Breast epithelium (tissue), 3 donors: ENCODE data around the gene COBLL1.

Experiments used
- CTCF ChIP-seq, 3 donors: fragments of 450-650 bp; IDR thresholded peaks; one replicate each; pipeline ENCODE4 v1.5.1; 2016 to 2017; ENCODE audit warnings: antibody characterized with exemption in 3 of 3, mild to moderate bottlenecking in 3 of 3, moderate library complexity in 3 of 3
- POLR2A ChIP-seq: fragments of 450-650 bp; IDR thresholded peaks from one replicate; pipeline ENCODE4 v1.6.1; 2016; ENCODE audit warnings: antibody characterized with exemption, mild to moderate bottlenecking, moderate library complexity
- POLR2AphosphoS5 ChIP-seq, 3 donors: sonication (generic); formaldehyde crosslinking; IDR thresholded peaks; one replicate each; pipeline ENCODE4 v1.6.1; 2017; ENCODE audit warnings: antibody characterized with exemption in 3 of 3

DNA sequence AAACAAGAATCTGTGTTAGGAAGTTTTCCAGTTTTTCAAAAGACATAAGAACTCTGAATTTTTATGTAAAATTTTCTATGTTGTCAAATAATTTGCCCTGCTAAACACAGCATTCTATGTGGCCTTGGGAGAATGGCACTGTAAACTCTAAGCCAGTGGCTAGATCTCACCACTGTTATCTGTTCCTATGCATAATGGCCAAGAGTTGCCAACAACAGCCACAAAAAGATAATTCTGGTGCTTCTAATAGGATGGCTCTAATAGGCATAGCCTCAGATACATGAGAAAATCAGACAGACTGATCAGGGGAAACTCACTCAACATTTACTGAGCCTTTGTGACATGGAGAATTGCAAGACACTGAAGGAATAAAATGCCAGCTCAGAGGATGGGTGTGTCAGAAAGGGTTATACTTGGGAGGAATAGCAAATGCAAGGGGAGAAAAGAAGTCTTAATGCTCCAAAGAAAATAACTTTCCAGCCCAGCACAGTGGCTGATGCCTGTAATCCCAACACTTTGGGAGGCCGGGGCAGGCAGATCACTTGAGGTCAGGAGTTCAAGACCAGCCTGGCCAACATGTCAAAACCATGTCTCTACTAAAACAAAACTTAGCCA lies 63.7 kb downstream of the COBLL1 start:
- TF ChIP-seq CTCF (IDR thresholded peaks at IDR 0.05) (no peak), POLR2AphosphoS5 (IDR thresholded peaks at IDR 0.05) (no peak), POLR2A (no peak)
